Gastrocnemius medialis (tissue), 4 donors: ENCODE measurements around the gene SULT2A1.
A peak's percentile ranks its signal among the peaks of the same experiment; 100 is the strongest.

Experiments
- CTCF ChIP-seq, 5 experiments: fragments of 450-650 bp in 3 of 5; fragments of 200-600 bp in 2 of 5; sonication (generic) in 2 of 5; IDR thresholded peaks in 4 of 5; conservative IDR thresholded peaks in 1 of 5; 1 replicate in 4 of 5; 2 replicates in 1 of 5; pipeline ENCODE4 v1.5.1; 2016 to 2019; ENCODE audit warnings: antibody characterized with exemption in 5 of 5, mild to moderate bottlenecking in 3 of 5, moderate library complexity in 3 of 5
- POLR2A ChIP-seq, 2 donors: fragments of 450-650 bp; IDR thresholded peaks; one replicate each; pipeline ENCODE4 v1.6.1; 2017; ENCODE audit warnings: antibody characterized with exemption in 2 of 2, mild to moderate bottlenecking in 2 of 2, moderate library complexity in 2 of 2

- TF ChIP-seq CTCF (IDR thresholded peaks at IDR 0.05 in 4 of 5, conservative IDR thresholded peaks at IDR 0.05 in 1 of 5) (peak; percentile 23 to 83 (median 60)), POLR2A (IDR thresholded peaks at IDR 0.05) (no peak)
Observed at GRCh38 chr19:47863514-47863936, 22.6 kb downstream of the SULT2A1 start.
